G401.6 (cell line): Measurements from ENCODE around the gene SLC15A1.

Experiments used
- FAIRE-seq: peaks from 2 replicates; lab custom pipeline; 2012; peaks lifted over from hg19 to GRCh38; lab: Jason Lieb, UNC

Gene SLC15A1

GRCh38 chr13:98752467-98753290, at the start of gene SLC15A1:
SLC15A1 (minus strand) TSS chr13:98752672; CDS start chr13:98752598, 74 bp downstream.
- FAIRE-seq, result no peak

GRCh38 chr13:98801626-98802418, 49.4 kb upstream of the SLC15A1 start:
- FAIRE-seq, result no peak

GRCh38 chr13:98800078-98800477, 47.6 kb upstream of the SLC15A1 start:
- no peak for FAIRE-seq

GRCh38 chr13:98798849-98799645, 46.6 kb upstream of the SLC15A1 start:
- no peak for FAIRE-seq

GRCh38 chr13:98797456-98797855, 45.0 kb upstream of the SLC15A1 start:
- no peak for FAIRE-seq

- no peak for FAIRE-seq
These were observed 44.3 kb upstream of the SLC15A1 start for GRCh38 chr13:98796798-98797197.

GRCh38 chr13:98796191-98796590, 43.7 kb upstream of the SLC15A1 start:
- FAIRE-seq, result no peak

- no peak for FAIRE-seq
These were observed 42.7 kb upstream of the SLC15A1 start for GRCh38 chr13:98795220-98795619.

GRCh38 chr13:98794498-98794897, 42.0 kb upstream of the SLC15A1 start:
- FAIRE-seq, result no peak

- FAIRE-seq, result no peak
These were observed 40.5 kb upstream of the SLC15A1 start for GRCh38 chr13:98792785-98793495.

GRCh38 chr13:98792321-98792720, 39.8 kb upstream of the SLC15A1 start:
- FAIRE-seq, result no peak

- FAIRE-seq, result no peak
These were observed 39.1 kb upstream of the SLC15A1 start for GRCh38 chr13:98791611-98792010.

GRCh38 chr13:98787996-98788395, 35.5 kb upstream of the SLC15A1 start:
- FAIRE-seq, result no peak

- no peak for FAIRE-seq
These were observed 34.7 kb upstream of the SLC15A1 start for GRCh38 chr13:98787173-98787572.

- no peak for FAIRE-seq
These were observed 33.6 kb upstream of the SLC15A1 start for GRCh38 chr13:98786023-98786422.

- no peak for FAIRE-seq
These were observed 32.9 kb upstream of the SLC15A1 start for GRCh38 chr13:98785405-98785804.

- FAIRE-seq, result no peak
These were observed 32.2 kb upstream of the SLC15A1 start for GRCh38 chr13:98784666-98785065.

- no peak for FAIRE-seq
These were observed 31.5 kb upstream of the SLC15A1 start for GRCh38 chr13:98783856-98784478.

GRCh38 chr13:98782654-98783053, 30.2 kb upstream of the SLC15A1 start:
- FAIRE-seq, result no peak

- no peak for FAIRE-seq
These were observed 29.4 kb upstream of the SLC15A1 start for GRCh38 chr13:98781905-98782304.

GRCh38 chr13:98781470-98781869, 29.0 kb upstream of the SLC15A1 start:
- FAIRE-seq, result no peak
